Measurements from ENCODE around the gene ZBTB21.

Gene ZBTB21

GRCh38 chr21:41958886-41959563 lies 51.1 kb downstream of the ZBTB21 start:
- no peak for TF ChIP-seq TSHZ2 (CRISPR knock-in tag; IDR thresholded peaks at IDR 0.05)
- TF ChIP-seq ZC3H10 (CRISPR knock-in tag; IDR thresholded peaks at IDR 0.05) = no peak
- no peak for TF ChIP-seq OSR1 (CRISPR knock-in tag; IDR thresholded peaks at IDR 0.05)
- TF ChIP-seq CSDC2 (CRISPR knock-in tag; IDR thresholded peaks at IDR 0.05) = no peak
- TF ChIP-seq ZNF565 (CRISPR knock-in tag; conservative IDR thresholded peaks at IDR 0.05; ENCODE audit: low read depth) = no peak
- TF ChIP-seq PPARA (CRISPR knock-in tag; IDR thresholded peaks at IDR 0.05; ENCODE audit: borderline replicate concordance) = no peak
- TF ChIP-seq ZNF8 (CRISPR knock-in tag; IDR thresholded peaks at IDR 0.05) = no peak
- no peak for TF ChIP-seq ZFP30 (CRISPR knock-in tag; IDR thresholded peaks at IDR 0.05)
- TF ChIP-seq RARB (CRISPR knock-in tag; IDR thresholded peaks at IDR 0.05) = no peak
- TF ChIP-seq POU6F1 (CRISPR knock-in tag; IDR thresholded peaks at IDR 0.05; ENCODE audit: borderline replicate concordance, low read depth) = no peak
- TF ChIP-seq ZFP3 (CRISPR knock-in tag; IDR thresholded peaks at IDR 0.05) = no peak
- no peak for TF ChIP-seq ISL1 (CRISPR knock-in tag; IDR thresholded peaks at IDR 0.05)
- TF ChIP-seq PATZ1 (CRISPR knock-in tag; IDR thresholded peaks at IDR 0.05; ENCODE audit: borderline replicate concordance) = no peak
- TF ChIP-seq GLIS3 (CRISPR knock-in tag; IDR thresholded peaks at IDR 0.05) = no peak
- no peak for TF ChIP-seq TOX (CRISPR knock-in tag; IDR thresholded peaks at IDR 0.05; ENCODE audit: borderline replicate concordance)
- TF ChIP-seq ARNTL (CRISPR knock-in tag; IDR thresholded peaks at IDR 0.05; ENCODE audit: borderline replicate concordance, low read depth) = no peak
- no peak for TF ChIP-seq ESRRG (CRISPR knock-in tag; IDR thresholded peaks at IDR 0.05)
- no peak for TF ChIP-seq CSRNP3 (CRISPR knock-in tag; IDR thresholded peaks at IDR 0.05)
- ATAC-seq = peak; percentile 34

GRCh38 chr21:41957991-41958766 lies 52.0 kb downstream of the ZBTB21 start:
- 0 out of 2 replicates have a peak, but pooled peaks have one; percentile 21 for TF ChIP-seq ZFP3 (CRISPR knock-in tag; IDR thresholded peaks at IDR 0.05)
- peak; percentile 48; the same call in 1 of the 2 replicates for TF ChIP-seq ISL1 (CRISPR knock-in tag; IDR thresholded peaks at IDR 0.05)
- TF ChIP-seq PPARA (CRISPR knock-in tag; IDR thresholded peaks at IDR 0.05; ENCODE audit: borderline replicate concordance) = no peak
- no peak for TF ChIP-seq GLIS3 (CRISPR knock-in tag; IDR thresholded peaks at IDR 0.05)
- 0 out of 2 replicates have a peak, but pooled peaks have one; percentile 13 for TF ChIP-seq CSDC2 (CRISPR knock-in tag; IDR thresholded peaks at IDR 0.05)
- TF ChIP-seq BACH2 (CRISPR knock-in tag; IDR thresholded peaks at IDR 0.05; ENCODE audit: borderline replicate concordance) = no peak
- ATAC-seq = peak; percentile 78

DNA sequence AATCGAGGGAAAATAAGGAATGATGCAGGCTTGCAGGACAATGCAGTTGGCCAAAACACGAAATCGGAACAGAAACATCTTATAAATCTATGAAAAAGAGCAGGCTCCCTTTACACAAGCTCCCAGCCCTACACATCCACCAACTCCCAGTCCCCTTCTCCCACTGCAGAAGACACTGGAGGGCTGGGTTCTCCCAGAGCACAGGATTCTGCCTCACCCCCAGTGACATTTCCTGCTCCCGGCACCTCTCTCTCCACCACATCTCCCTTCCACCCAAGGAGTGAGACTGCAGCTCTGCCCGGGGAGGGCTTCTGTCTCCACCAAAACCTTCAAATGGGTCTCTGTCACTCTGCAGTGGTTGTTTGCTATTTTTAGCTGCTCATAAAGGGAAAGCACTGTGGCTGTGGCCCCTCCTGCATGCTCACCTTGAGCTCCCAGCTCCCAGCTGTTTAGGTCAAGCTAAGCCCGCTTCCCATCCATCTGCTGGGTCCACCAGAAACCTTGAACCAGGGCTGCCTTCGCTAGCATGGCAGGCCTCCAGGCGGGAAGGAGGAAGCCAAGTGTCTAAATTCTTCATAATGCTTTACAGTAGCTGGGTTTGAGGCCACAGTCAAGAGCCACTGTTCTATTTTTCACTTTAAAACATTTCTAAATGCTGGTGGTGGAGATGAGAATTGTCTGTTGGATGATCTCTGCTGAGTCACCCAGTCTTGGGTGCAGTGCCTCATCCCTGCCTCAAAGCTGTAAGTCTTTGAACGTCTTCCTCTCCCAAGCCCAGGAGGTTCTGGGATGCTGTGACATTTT lies 53.0 kb downstream of the ZBTB21 start:
- TF ChIP-seq ZNF8 (CRISPR knock-in tag; IDR thresholded peaks at IDR 0.05) (no peak), CSDC2 (CRISPR knock-in tag; IDR thresholded peaks at IDR 0.05) (no peak), GLIS3 (CRISPR knock-in tag; IDR thresholded peaks at IDR 0.05) (no peak), BACH2 (CRISPR knock-in tag; IDR thresholded peaks at IDR 0.05; ENCODE audit: borderline replicate concordance) (no peak), ZNF565 (CRISPR knock-in tag; conservative IDR thresholded peaks at IDR 0.05; ENCODE audit: low read depth) (no peak), TOX (CRISPR knock-in tag; IDR thresholded peaks at IDR 0.05; ENCODE audit: borderline replicate concordance) (no peak), ISL1 (CRISPR knock-in tag; IDR thresholded peaks at IDR 0.05) (no peak), PPARA (CRISPR knock-in tag; IDR thresholded peaks at IDR 0.05; ENCODE audit: borderline replicate concordance) (no peak), ARNTL (CRISPR knock-in tag; IDR thresholded peaks at IDR 0.05; ENCODE audit: borderline replicate concordance, low read depth) (no peak), PATZ1 (CRISPR knock-in tag; IDR thresholded peaks at IDR 0.05; ENCODE audit: borderline replicate concordance) (no peak)
- TF ChIP-seq, protein P1, sequence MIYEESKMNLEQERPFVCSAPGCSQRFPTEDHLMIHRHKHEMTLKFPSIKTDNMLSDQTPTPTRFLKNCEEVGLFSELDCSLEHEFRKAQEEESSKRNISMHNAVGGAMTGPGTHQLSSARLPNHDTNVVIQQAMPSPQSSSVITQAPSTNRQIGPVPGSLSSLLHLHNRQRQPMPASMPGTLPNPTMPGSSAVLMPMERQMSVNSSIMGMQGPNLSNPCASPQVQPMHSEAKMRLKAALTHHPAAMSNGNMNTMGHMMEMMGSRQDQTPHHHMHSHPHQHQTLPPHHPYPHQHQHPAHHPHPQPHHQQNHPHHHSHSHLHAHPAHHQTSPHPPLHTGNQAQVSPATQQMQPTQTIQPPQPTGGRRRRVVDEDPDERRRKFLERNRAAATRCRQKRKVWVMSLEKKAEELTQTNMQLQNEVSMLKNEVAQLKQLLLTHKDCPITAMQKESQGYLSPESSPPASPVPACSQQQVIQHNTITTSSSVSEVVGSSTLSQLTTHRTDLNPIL (CRISPR knock-in tag; IDR thresholded peaks at IDR 0.05; ENCODE audit: low read depth) = no peak
- peak; percentile 57 for ATAC-seq
